WERI-Rb-1 (cell line): Measurements from ENCODE around the gene PARVA.

Source experiments
- DNase-seq: peaks from one replicate; pipeline ENCODE4 v3.0.0-alpha.2; 2020
- H3K27ac ChIP-seq: fragments of 250-450 bp; sonication (Bioruptor Pico); 2 replicates; pipeline ENCODE4 v1.5.1; 2020; ENCODE audit warnings: mild to moderate bottlenecking, moderate library complexity
- H3K27me3 ChIP-seq: fragments of 250-450 bp; sonication (Bioruptor Pico); 2 replicates; pipeline ENCODE4 v1.5.1; 2021; ENCODE audit warnings: mild to moderate bottlenecking, low read depth, moderate library complexity; ENCODE audit not compliant: insufficient read depth, severe bottlenecking
- H3K36me3 ChIP-seq: fragments of 250-450 bp; sonication (Bioruptor Pico); 2 replicates; pipeline ENCODE4 v1.5.1; 2020; ENCODE audit warnings: mild to moderate bottlenecking, moderate library complexity
- H3K4me3 ChIP-seq: 2 replicates; pipeline ENCODE4 v1.5.1; 2011; ENCODE audit warnings: low read depth, mild to moderate bottlenecking, control low read depth, low read length
- H3K9me3 ChIP-seq: fragments of 250-450 bp; sonication (Bioruptor Pico); 2 replicates; pipeline ENCODE4 v1.5.1; 2021; ENCODE audit warnings: mild to moderate bottlenecking, moderate library complexity; ENCODE audit not compliant: severe bottlenecking
- CTCF ChIP-seq: IDR thresholded peaks from 2 replicates; pipeline ENCODE4 v1.5.1; 2011; ENCODE audit warnings: low read depth, mild to moderate bottlenecking, control low read depth, inconsistent platforms, low read length

Gene PARVA

DNA sequence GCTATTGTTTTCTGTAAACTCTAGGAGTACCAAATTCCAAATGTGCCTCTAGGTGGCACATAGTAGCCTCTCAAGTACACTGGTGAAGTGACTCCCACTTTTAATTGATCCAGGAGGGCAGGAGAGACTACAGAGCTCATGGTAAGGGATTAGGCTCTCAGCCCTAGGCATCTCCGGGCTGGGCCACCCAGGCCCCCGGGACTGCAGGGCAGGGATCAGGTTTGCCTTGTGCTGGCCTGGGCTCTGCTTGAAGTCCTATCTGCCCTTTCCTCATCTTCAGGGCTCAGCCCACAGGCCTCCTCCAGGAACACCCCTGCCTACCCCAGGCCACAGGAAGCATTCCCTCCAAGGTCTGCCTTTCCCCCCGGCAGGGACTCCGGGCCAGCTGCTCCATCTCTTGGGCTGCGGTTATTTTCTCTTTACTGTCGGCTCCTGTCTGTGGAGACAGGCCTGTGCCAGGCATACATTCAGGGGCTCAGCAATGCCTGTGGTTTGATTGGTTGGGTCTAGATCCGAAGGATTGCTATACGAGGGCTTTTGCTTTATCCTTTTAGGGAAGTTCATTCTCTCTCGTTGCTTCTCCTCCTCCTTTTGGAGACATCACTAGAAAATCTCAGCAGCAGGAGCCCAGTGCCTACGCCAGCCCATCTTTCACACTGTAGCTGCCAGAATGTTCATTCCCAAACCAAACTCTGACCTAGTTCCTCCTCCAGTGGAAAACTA is 32.8 kb downstream of the PARVA start:
- Histone ChIP-seq H3K9me3 (no peaks in the 10 kb centered on the region), H3K27me3 (no peaks in the 10 kb centered on the region), H3K36me3 (no peaks in the 10 kb centered on the region), H3K4me3 (no peak overlapping the region), H3K27ac (no peak overlapping the region)
- peak; percentile 43; the same call in 1 of the 2 replicates for TF ChIP-seq CTCF
- peak; percentile 45 for DNase-seq

DNA sequence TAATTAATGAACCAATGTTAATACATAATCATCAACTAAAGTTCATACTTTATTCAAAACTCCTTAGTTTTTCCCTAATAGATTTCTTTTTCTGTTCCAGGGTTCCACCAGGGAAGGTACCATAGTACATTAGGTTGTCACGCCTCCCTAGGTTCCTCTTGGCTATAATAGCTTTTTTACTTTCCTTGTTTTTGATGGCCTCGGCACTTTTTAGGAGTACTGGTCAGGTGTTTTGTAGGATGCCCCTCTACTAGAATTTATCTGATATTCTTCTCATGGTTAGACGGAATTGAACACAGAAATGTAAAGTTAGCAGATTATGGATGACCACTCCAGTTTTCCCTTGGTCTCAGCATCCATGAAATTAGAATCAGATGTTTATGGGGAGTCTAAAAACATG is 34.0 kb downstream of the PARVA start:
- Histone ChIP-seq H3K27me3 (no peaks in the 10 kb centered on the region), H3K9me3 (no peaks in the 10 kb centered on the region), H3K27ac (no peak overlapping the region; the same call in 1 of the 2 replicates), H3K4me3 (no peak overlapping the region), H3K36me3 (no peaks in the 10 kb centered on the region)
- TF ChIP-seq CTCF, result no peak
- no peak for DNase-seq

GRCh38 chr11:12411806-12412727 is 34.7 kb downstream of the PARVA start:
- DNase-seq, result peak; percentile 85
- Histone ChIP-seq H3K9me3 (no peaks in the 10 kb centered on the region), H3K27ac (peak overlapping the region; percentile 37), H3K27me3 (no peaks in the 10 kb centered on the region), H3K4me3 (no peak overlapping the region), H3K36me3 (no peaks in the 10 kb centered on the region)
- TF ChIP-seq CTCF, result peak; percentile 86

- TF ChIP-seq CTCF, result no peak
- Histone ChIP-seq H3K27me3 (no peaks in the 10 kb centered on the region), H3K27ac (no peak overlapping the region), H3K4me3 (no peak overlapping the region), H3K36me3 (no peaks in the 10 kb centered on the region), H3K9me3 (no peaks in the 10 kb centered on the region)
- DNase-seq, result no peak
These were observed 36.0 kb downstream of the PARVA start for GRCh38 chr11:12413141-12414052.

GRCh38 chr11:12414611-12415010 is 37.2 kb downstream of the PARVA start:
- no peak overlapping the region for H3K4me3 ChIP-seq
- no peak for DNase-seq
- H3K9me3 ChIP-seq, result peaks cover 2% of the 10 kb centered on the region
- no peaks in the 10 kb centered on the region for H3K27me3 ChIP-seq
- no peaks in the 10 kb centered on the region for H3K36me3 ChIP-seq
- no peak overlapping the region for H3K27ac ChIP-seq
- TF ChIP-seq CTCF, result no peak
